Right lobe of liver (tissue), 6 donors: ENCODE results near the gene PTPN1. TPM values are rescaled to one million over a fixed set of nuclear protein-coding genes. Genes with fewer than 3 reads are reported as not detected.

ENCODE experiments used
- ATAC-seq, 4 donors: fragments of 200-7000 bp; cut with Tn5 transposase; one replicate each; pipeline ENCODE4 v1.9.1; 2020; ENCODE audit warnings: mild to moderate bottlenecking in 4 of 4, moderate library complexity in 4 of 4
- DNase-seq, 3 donors: peaks; one replicate each; pipeline ENCODE4 v3.0.0-alpha.2; 2020
- H3K27ac ChIP-seq, 3 donors: fragments of 200-600 bp; one replicate each; pipeline ENCODE4 v1.8.0; 2022
- H3K27me3 ChIP-seq, 2 donors: fragments of 200-600 bp; one replicate each; pipeline ENCODE4 v1.8.0; 2022
- H3K36me3 ChIP-seq, 4 donors: fragments of 200-600 bp; sonication (generic) in 1 of 4; one replicate each; pipeline versions ENCODE4 v1.5.1 to v1.8.0; 2017 to 2022; ENCODE audit warnings: control low read depth in 1 of 4
- H3K4me1 ChIP-seq, 4 donors: fragments of 200-600 bp; sonication (generic) in 1 of 4; one replicate each; pipeline versions ENCODE4 v1.5.1 to v1.8.0; 2017 to 2022; ENCODE audit warnings: control low read depth in 1 of 4
- H3K4me3 ChIP-seq, 3 donors: fragments of 200-600 bp; one replicate each; pipeline ENCODE4 v1.8.0; 2022
- H3K9me3 ChIP-seq, 4 donors: fragments of 200-600 bp; sonication (generic) in 1 of 4; one replicate each; pipeline versions ENCODE4 v1.5.1 to v1.8.0; 2017 to 2022; ENCODE audit warnings: control low read depth in 1 of 4
- CTCF ChIP-seq, 4 donors: fragments of 200-600 bp in 3 of 4; fragments of 450-650 bp in 1 of 4; IDR thresholded peaks; one replicate each; pipeline versions ENCODE4 v1.5.1 to v1.8.0; 2016 to 2022; ENCODE audit warnings: antibody characterized with exemption in 4 of 4, mild to moderate bottlenecking in 2 of 4
- POLR2A ChIP-seq: fragments of 450-650 bp; IDR thresholded peaks from one replicate; pipeline ENCODE4 v1.6.1; 2017; ENCODE audit warnings: antibody characterized with exemption, mild to moderate bottlenecking
- WGBS: methylation state at CpG from one replicate; pipeline ENCODE4 v1.1.6; 2018; ENCODE audit warnings: low coverage, low lambda C conversion rate; ENCODE audit not compliant: insufficient coverage; ENCODE audit errors: missing lambda C conversion rate; 5-methylcytosine and 5-hydroxymethylcytosine counted together
- intact Hi-C, 2 donors: fragments of 100-400 bp; cut with DNase I; formaldehyde crosslinking; loops; one replicate each; pipeline versions ENCODE4 v1.11.2 to v1.14.1; 2022
- total RNA-seq, 6 experiments: library from RNA; depleted of rRNA in 2 of 6; stranded (reverse); fragments of >200 nt in 2 of 6; fragmentation: NEBNext Ultra II Directional in 3 of 6; extraction: Animal tissue kit (Norgen Biotek cat#: 25700) in 3 of 6; gene quantifications; one replicate each; pipeline versions ENCODE4 v1.1.0 to v1.2.4, GENCODE V29; 2016 to 2023
- donor health status: DM: no; HTN: yes; CAD: no.
- donor health status: DM: no; HTN: no; CAD: no.
- donor health status: DM: no; HTN: no; CAD: no.
- donor health status: DM: no; HTN: yes; CAD: no.
- donor health status: DM: no; HTN: yes; CAD: no.

The PTPN1 gene
- total RNA-seq, 6 experiments from 2014 or later, result 9.5 to 14.9 (median 12.6) TPM

GRCh38 chr20:50589548-50590347 lies 79.6 kb downstream of the PTPN1 start:
- 89% methylated on average over 5 of the region's 20 CpGs for WGBS
- TF ChIP-seq POLR2A, result no peak
- TF ChIP-seq CTCF (IDR thresholded peaks at IDR 0.05), result no peak
- Histone ChIP-seq H3K4me3 (no peak overlapping the region), H3K27ac (no peak overlapping the region), H3K36me3 (peaks cover 0 to 25% (median 2%) of the 10 kb centered on the region in 4 donors), H3K4me1 (peaks cover 0 to 11% (median 5%) of the 10 kb centered on the region in 4 donors), H3K27me3 (no peaks in the 10 kb centered on the region), H3K9me3 (no peaks in the 10 kb centered on the region)
- DNase-seq, result no peak
- intact Hi-C loops, result loop anchor here in 1 of 2 donors (10.0 kb wide), 1 partner anchor 405 kb away; no protein-coding TSS in a partner anchor
- no peak for ATAC-seq

DNA sequence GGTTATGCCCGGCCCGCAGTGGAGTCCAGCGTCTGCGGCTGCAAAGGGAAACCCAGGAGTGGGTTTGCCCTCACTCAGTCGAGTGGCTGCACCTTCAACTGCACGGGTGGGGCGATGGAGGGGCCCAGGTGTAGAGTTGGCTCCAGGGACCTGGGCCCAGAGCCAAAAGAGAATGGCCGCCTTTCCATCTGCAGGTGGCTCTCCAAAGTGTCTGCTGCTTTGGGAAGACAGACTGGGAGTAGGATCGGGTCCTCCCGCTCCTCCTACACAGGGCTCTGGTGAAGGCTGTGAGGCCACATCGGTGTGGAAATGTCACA lies 80.1 kb downstream of the PTPN1 start:
- H3K9me3 ChIP-seq, result no peaks in the 10 kb centered on the region
- DNase-seq (no peak), ATAC-seq (no peak)
- no peak overlapping the region for H3K4me3 ChIP-seq
- intact Hi-C loops, result no loop called here
- WGBS, result no CpG with 5 or more reads among the region's 11 CpGs
- H3K36me3 ChIP-seq, result peaks cover 0 to 25% (median 2%) of the 10 kb centered on the region in 4 donors
- H3K27ac ChIP-seq, result no peak overlapping the region
- H3K4me1 ChIP-seq, result peaks cover 0 to 11% (median 5%) of the 10 kb centered on the region in 4 donors
- no peaks in the 10 kb centered on the region for H3K27me3 ChIP-seq
- TF ChIP-seq POLR2A (no peak), CTCF (IDR thresholded peaks at IDR 0.05) (no peak)

GRCh38 chr20:50591233-50591852 lies 81.2 kb downstream of the PTPN1 start:
- Histone ChIP-seq H3K36me3 (peaks cover 0 to 17% (median 0%) of the 10 kb centered on the region in 4 donors), H3K27ac (no peak overlapping the region), H3K4me3 (no peak overlapping the region), H3K9me3 (no peaks in the 10 kb centered on the region), H3K4me1 (peaks cover 0 to 11% (median 5%) of the 10 kb centered on the region in 4 donors), H3K27me3 (no peaks in the 10 kb centered on the region)
- intact Hi-C loops, result no loop called here
- TF ChIP-seq CTCF (IDR thresholded peaks at IDR 0.05), result no peak
- no peak for TF ChIP-seq POLR2A
- no peak for ATAC-seq
- no peak for DNase-seq
- 89% methylated on average over 4 of the region's 5 CpGs for WGBS

DNA sequence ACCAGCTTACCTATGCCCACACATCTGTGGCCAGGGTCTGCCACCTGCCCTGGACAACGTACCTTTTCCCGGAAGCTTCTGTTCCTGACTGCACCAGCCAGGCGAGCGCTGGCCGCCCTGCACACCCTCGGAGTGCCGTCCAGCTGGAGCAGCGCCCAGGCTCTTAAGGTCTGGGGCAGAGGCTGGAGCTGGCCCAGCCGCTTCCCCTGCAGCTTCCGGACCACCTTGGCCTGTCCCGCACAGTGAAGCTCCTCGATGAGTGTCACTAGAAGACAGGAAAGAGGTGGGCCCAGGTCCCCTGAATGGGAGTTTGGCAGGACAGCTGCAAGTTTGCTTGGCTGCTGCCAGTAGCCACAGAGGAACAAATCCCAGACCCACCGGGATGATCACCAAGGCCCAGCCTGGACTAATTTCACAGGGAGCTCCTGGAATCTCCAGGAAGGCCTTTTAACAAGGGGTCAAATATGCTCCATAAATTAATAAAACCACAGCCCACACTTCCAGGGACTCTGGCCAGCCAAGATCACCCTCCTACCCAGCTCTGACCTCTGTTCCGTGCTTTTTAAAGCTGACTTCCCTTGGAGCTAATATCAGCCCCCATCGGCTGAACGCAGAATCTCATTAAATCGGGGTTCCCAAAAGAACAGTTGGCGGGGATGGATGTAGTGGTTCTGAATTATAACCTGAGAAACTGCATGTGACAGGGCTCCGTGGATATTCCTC lies 82.3 kb downstream of the PTPN1 start:
- ATAC-seq (peak; percentile 77 to 80 (median 78)), DNase-seq (peak; percentile 81 to 85 (median 83))
- Histone ChIP-seq H3K36me3 (peaks cover 0 to 7% (median 0%) of the 10 kb centered on the region in 4 donors), H3K27ac (no peak overlapping the region), H3K4me1 (peaks cover 0 to 11% (median 5%) of the 10 kb centered on the region in 4 donors), H3K9me3 (no peaks in the 10 kb centered on the region), H3K27me3 (no peaks in the 10 kb centered on the region), H3K4me3 (no peak overlapping the region)
- WGBS, result 62% methylated on average over 7 of the region's 19 CpGs
- TF ChIP-seq CTCF (IDR thresholded peaks at IDR 0.05) (no peak), POLR2A (no peak)
- intact Hi-C loops, result no loop called here
